8988T (cell line): ENCODE results near the gene TMEM204.

ENCODE experiments used
- DNase-seq: peaks from one replicate; pipeline ENCODE4 v3.0.0; 2011

The TMEM204 gene

DNA sequence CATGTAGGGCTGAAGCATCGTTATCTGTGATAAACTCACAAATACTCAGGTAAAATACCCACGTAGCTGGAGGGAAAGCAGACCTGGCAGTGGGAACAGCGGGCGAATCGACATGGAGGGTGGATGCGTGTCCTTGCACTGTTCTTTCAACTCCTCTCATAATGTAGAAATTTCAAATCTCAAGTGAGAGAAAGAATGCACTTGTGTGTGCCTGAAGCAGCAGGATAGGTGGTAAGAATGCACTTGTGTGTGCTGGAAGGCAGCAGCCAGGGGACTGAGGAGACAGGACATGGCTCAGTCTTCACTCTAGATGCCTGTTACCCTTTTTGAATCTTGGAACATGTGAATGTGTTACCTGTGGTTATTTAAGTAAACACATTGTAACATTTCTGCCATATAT is 68.0 kb downstream of the TMEM204 start:
- no peak for DNase-seq

DNA sequence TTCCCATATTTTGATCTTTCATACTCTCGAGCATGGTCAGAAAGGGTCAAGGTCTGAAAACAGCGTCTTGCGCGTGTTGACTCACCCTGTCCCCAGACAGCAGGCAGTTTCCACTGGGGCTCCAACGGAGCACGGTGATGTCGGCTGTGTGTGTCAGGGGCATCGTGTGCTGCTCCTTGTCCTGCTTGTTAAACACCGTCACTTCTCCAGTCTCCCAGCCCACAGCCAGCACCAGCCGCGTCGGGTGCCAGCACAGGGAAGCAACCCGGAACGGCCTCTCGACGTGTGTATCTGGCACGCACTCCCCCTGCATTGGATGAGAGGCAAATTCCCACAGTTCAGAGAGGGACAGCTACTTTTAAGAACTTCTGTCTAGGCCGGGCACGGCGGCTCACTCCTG is 68.8 kb downstream of the TMEM204 start:
- DNase-seq: no peak
